ENCODE data around the gene ATL2. TPM values are rescaled to one million over a fixed set of nuclear protein-coding genes. Genes with fewer than 3 reads are reported as not detected.

The ATL2 gene
- total RNA-seq, 2 donors from 2014 or later = 125 to 139 TPM

- Mint-ChIP-seq H3K4me1 (no peaks in the 10 kb centered on the region), H3K4me3 (no peak overlapping the region), H3K36me3 (ENCODE audit: low read depth) (no peaks in the 10 kb centered on the region), H3K27ac (no peak overlapping the region), H3K27me3 (ENCODE audit: insufficient read depth) (no peaks in the 10 kb centered on the region), H3K9me3 (no peaks in the 10 kb centered on the region)
- Histone ChIP-seq H3K4me1 (ENCODE audit: control insufficient read depth, insufficient read depth, low read length) (no peaks in the 10 kb centered on the region), H3K27me3 (ENCODE audit: control insufficient read depth, insufficient read depth, low read length, poor library complexity, severe bottlenecking) (no peaks in the 10 kb centered on the region), H3K27ac (ENCODE audit: low read depth, low read length) (no peak overlapping the region), H3K4me3 (ENCODE audit: low read length) (no peak overlapping the region), H3K36me3 (ENCODE audit: control insufficient read depth, insufficient read depth, low read length) (no peaks in the 10 kb centered on the region), H3K9ac (ENCODE audit: extremely low read depth, low read length, poor library complexity, severe bottlenecking) (no peak overlapping the region), H3K9me3 (ENCODE audit: control insufficient read depth, low read length) (no peaks in the 10 kb centered on the region)
- no peak for TF ChIP-seq CTCF (conservative IDR thresholded peaks at IDR 0.05)
- DNase-seq = no peak
- 93% methylated on average over 3 to 5 of the region's 5 CpGs for WGBS, 2 experiments (ENCODE audit: insufficient coverage in 1 of 2, insufficient read length in 1 of 2)
These were observed 122.3 kb downstream of the ATL2 start for GRCh38 chr2:38254796-38255195.

- Mint-ChIP-seq H3K4me3 (no peak overlapping the region), H3K4me1 (no peaks in the 10 kb centered on the region), H3K27ac (no peak overlapping the region), H3K9me3 (no peaks in the 10 kb centered on the region), H3K27me3 (ENCODE audit: insufficient read depth) (no peaks in the 10 kb centered on the region), H3K36me3 (ENCODE audit: low read depth) (no peaks in the 10 kb centered on the region)
- Histone ChIP-seq H3K9me3 (ENCODE audit: control insufficient read depth, low read length) (no peaks in the 10 kb centered on the region), H3K36me3 (ENCODE audit: control insufficient read depth, insufficient read depth, low read length) (no peaks in the 10 kb centered on the region), H3K27ac (ENCODE audit: low read depth, low read length) (no peak overlapping the region), H3K27me3 (ENCODE audit: control insufficient read depth, insufficient read depth, low read length, poor library complexity, severe bottlenecking) (no peaks in the 10 kb centered on the region), H3K4me1 (ENCODE audit: control insufficient read depth, insufficient read depth, low read length) (no peaks in the 10 kb centered on the region), H3K9ac (ENCODE audit: extremely low read depth, low read length, poor library complexity, severe bottlenecking) (no peak overlapping the region), H3K4me3 (ENCODE audit: low read length) (no peak overlapping the region)
- TF ChIP-seq CTCF (conservative IDR thresholded peaks at IDR 0.05) = no peak
- DNase-seq = no peak
- 68 to 75% methylated on average over 1 of the region's 1 CpG for WGBS, 2 experiments (ENCODE audit: insufficient coverage in 1 of 2, insufficient read length in 1 of 2)
These were observed 125.1 kb downstream of the ATL2 start for GRCh38 chr2:38251940-38252339.

GRCh38 chr2:38248707-38249106 lies 128.4 kb downstream of the ATL2 start:
- H3K27ac ChIP-seq (ENCODE audit: low read depth, low read length) = no peak overlapping the region
- WGBS, 2 experiments (ENCODE audit: insufficient coverage in 1 of 2, insufficient read length in 1 of 2) = 89% methylated on average over 2 of the region's 2 CpGs; no CpG with 5 or more reads in 1 of the 2 experiments
- Mint-ChIP-seq H3K4me3 (no peak overlapping the region), H3K4me1 (no peaks in the 10 kb centered on the region), H3K27me3 (ENCODE audit: insufficient read depth) (no peaks in the 10 kb centered on the region), H3K27ac (no peak overlapping the region), H3K36me3 (ENCODE audit: low read depth) (no peaks in the 10 kb centered on the region), H3K9me3 (no peaks in the 10 kb centered on the region)
- no peak overlapping the region for H3K4me3 ChIP-seq (ENCODE audit: low read length)
- H3K4me1 ChIP-seq (ENCODE audit: control insufficient read depth, insufficient read depth, low read length) = no peaks in the 10 kb centered on the region
- H3K9me3 ChIP-seq (ENCODE audit: control insufficient read depth, low read length) = no peaks in the 10 kb centered on the region
- no peak overlapping the region for H3K9ac ChIP-seq (ENCODE audit: extremely low read depth, low read length, poor library complexity, severe bottlenecking)
- no peak for DNase-seq
- no peak for TF ChIP-seq CTCF (conservative IDR thresholded peaks at IDR 0.05)
- H3K27me3 ChIP-seq (ENCODE audit: control insufficient read depth, insufficient read depth, low read length, poor library complexity, severe bottlenecking) = no peaks in the 10 kb centered on the region
- H3K36me3 ChIP-seq (ENCODE audit: control insufficient read depth, insufficient read depth, low read length) = no peaks in the 10 kb centered on the region
